Activated B cell treated with CpG ODN at 0.5 μM for 24 hours (primary cell): ENCODE data around the gene BUD13. TPM values are rescaled to one million over a fixed set of nuclear protein-coding genes. Genes with fewer than 3 reads are reported as not detected.

Experiments used
- ATAC-seq: fragments of 200-7000 bp; cut with Tn5 transposase; one replicate; pipeline ENCODE4 v1.10.0; 2021; ENCODE audit warnings: low read depth, mild to moderate bottlenecking, moderate library complexity
- CTCF ChIA-PET: fragments of 350-600 bp; sonication (Branson Sonifier 250); formaldehyde crosslinking; loops from one replicate; lab custom pipeline; 2021; ENCODE audit warnings: antibody characterized with exemption; lab: Charles Lee
- POLR2A ChIA-PET: fragments of 350-600 bp; sonication (Branson Sonifier 250); formaldehyde crosslinking; loops from one replicate; lab custom pipeline; 2021; ENCODE audit warnings: antibody characterized with exemption; lab: Charles Lee
- DNase-seq: peaks from one replicate; pipeline ENCODE4 v3.0.0; 2022
- H3K27ac Mint-ChIP-seq: one replicate; pipeline ENCODE4 v1.8.0; 2020; ENCODE audit warnings: mixed read lengths
- H3K27me3 Mint-ChIP-seq: one replicate; pipeline ENCODE4 v1.8.0; 2021; ENCODE audit warnings: mixed read lengths
- H3K36me3 Mint-ChIP-seq: one replicate; pipeline ENCODE4 v1.8.0; 2021; ENCODE audit warnings: low read depth, mixed read lengths
- H3K4me1 Mint-ChIP-seq: one replicate; pipeline ENCODE4 v1.8.0; 2021; ENCODE audit warnings: mixed read lengths
- H3K4me3 Mint-ChIP-seq: one replicate; pipeline ENCODE4 v1.8.0; 2020; ENCODE audit warnings: mild to moderate bottlenecking, mixed read lengths
- H3K9me3 Mint-ChIP-seq: one replicate; pipeline ENCODE4 v1.8.0; 2020; ENCODE audit warnings: mixed read lengths
- intact Hi-C: fragments of 100-400 bp; cut with micrococcal nuclease; formaldehyde crosslinking; loops from one replicate; pipeline ENCODE4 v1.15.1; 2024
- total RNA-seq: library from RNA; stranded (reverse); gene quantifications from 2 replicates; pipeline ENCODE4 v1.2.3, GENCODE V29; 2022
- TF ChIP-seq, protein P1 (sequence below): fragments of 200-600 bp; IDR thresholded peaks from one replicate; pipeline ENCODE4 v1.8.0; 2022; ENCODE audit warnings: antibody characterized with exemption, mild to moderate bottlenecking

Gene BUD13
- total RNA-seq, 1 donor from 2014 or later = 18.8 TPM

DNA sequence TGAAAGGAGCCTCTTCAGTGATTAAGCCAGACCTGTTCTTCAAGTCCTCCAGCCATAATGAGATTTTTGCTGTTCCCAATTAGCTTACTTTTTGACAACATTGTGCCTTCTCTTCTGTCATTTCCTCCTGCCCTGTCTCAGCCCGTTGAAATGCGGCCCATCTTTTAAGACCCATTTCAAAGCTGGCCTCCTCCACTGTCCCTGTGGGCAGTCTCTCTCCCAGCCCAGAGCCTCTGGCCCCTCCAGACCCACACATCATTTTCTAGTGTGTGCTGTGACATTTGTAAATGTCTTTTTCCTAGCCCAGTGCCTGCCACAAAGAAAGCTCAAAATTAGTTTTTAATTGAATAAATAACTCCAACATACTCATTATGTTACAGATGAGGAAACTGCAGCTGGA is 70.9 kb downstream of the BUD13 start:
- H3K27me3 Mint-ChIP-seq = peaks cover 21% of the 10 kb centered on the region
- H3K36me3 Mint-ChIP-seq = no peaks in the 10 kb centered on the region
- H3K4me3 Mint-ChIP-seq = no peak overlapping the region
- intact Hi-C loops = no loop called here
- POLR2A ChIA-PET = no interaction called here
- TF ChIP-seq, protein P1, sequence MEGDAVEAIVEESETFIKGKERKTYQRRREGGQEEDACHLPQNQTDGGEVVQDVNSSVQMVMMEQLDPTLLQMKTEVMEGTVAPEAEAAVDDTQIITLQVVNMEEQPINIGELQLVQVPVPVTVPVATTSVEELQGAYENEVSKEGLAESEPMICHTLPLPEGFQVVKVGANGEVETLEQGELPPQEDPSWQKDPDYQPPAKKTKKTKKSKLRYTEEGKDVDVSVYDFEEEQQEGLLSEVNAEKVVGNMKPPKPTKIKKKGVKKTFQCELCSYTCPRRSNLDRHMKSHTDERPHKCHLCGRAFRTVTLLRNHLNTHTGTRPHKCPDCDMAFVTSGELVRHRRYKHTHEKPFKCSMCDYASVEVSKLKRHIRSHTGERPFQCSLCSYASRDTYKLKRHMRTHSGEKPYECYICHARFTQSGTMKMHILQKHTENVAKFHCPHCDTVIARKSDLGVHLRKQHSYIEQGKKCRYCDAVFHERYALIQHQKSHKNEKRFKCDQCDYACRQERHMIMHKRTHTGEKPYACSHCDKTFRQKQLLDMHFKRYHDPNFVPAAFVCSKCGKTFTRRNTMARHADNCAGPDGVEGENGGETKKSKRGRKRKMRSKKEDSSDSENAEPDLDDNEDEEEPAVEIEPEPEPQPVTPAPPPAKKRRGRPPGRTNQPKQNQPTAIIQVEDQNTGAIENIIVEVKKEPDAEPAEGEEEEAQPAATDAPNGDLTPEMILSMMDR = no peak
- CTCF ChIA-PET = no interaction called here
- H3K4me1 Mint-ChIP-seq = no peaks in the 10 kb centered on the region
- no peak for ATAC-seq
- DNase-seq = no peak
- H3K27ac Mint-ChIP-seq = no peak overlapping the region
- H3K9me3 Mint-ChIP-seq = no peaks in the 10 kb centered on the region

DNA sequence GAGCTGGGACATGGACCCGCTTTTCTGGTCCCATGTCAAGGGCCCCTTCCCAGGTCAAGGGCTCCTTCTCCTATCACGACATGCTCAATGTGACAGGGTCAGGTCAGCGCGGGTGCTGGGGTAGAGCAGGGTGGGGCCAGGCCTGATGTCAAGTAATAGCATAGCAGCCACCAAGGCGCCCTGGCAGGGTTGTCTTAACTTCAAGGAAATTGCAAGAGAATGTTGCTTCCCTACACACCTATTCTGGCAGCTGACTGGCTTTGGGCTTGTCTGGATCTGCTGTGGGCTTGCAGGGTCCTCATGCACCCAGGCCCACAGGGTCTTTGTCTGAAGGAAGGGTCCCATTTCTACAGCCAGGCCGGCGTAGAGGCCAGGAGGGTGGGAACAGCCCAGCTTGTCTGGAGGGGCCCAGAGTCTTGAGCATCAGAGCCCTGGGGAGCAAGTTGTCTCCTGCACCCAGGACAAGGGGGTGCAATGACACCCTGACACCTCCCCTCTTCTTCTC is 71.4 kb downstream of the BUD13 start:
- H3K27ac Mint-ChIP-seq = no peak overlapping the region
- no peaks in the 10 kb centered on the region for H3K4me1 Mint-ChIP-seq
- ChIA-PET CTCF (no interaction called here), POLR2A (no interaction called here)
- no peaks in the 10 kb centered on the region for H3K9me3 Mint-ChIP-seq
- H3K36me3 Mint-ChIP-seq = no peaks in the 10 kb centered on the region
- TF ChIP-seq, protein P1 = no peak
- no peak overlapping the region for H3K4me3 Mint-ChIP-seq
- DNase-seq (no peak), ATAC-seq (no peak)
- intact Hi-C loops = no loop called here
- H3K27me3 Mint-ChIP-seq = peaks cover 19% of the 10 kb centered on the region

DNA sequence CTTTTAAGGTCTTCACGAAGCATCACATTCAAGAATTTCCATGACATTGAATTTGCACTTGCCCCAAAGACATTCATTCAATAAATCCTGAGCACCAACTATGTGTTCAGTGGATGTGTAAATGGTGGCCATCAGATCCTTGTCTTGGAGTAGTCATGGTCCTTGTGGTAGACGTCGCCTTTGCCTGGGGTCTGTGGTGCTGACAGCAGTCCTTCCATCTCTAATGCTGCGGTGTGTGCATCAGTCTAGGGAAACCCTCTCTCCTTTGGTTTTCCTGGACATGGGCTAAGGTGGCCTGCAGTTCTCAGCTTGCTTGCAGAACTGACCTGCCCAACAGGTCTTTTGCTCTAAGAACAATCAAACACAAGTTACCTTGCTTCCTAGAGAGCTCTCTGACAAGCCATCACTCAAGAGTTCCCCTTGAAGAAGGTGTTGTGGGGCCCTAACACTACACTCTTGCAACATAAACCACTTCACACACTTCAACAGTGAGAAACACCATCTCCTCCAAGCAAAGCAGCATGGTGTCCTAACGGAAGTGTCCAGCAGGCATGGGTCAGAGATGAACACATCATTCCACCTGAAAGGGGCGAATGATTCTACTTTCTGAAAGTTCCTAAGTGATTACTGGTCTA is 72.1 kb downstream of the BUD13 start:
- intact Hi-C loops = no loop called here
- Mint-ChIP-seq H3K36me3 (no peaks in the 10 kb centered on the region), H3K27ac (no peak overlapping the region), H3K4me1 (no peaks in the 10 kb centered on the region), H3K4me3 (no peak overlapping the region), H3K9me3 (no peaks in the 10 kb centered on the region), H3K27me3 (peaks cover 14% of the 10 kb centered on the region)
- ATAC-seq (no peak), DNase-seq (no peak)
- ChIA-PET POLR2A (no interaction called here), CTCF (no interaction called here)
- TF ChIP-seq, protein P1 = no peak

Other genes starting within 250 kb of the BUD13 start
- gene ZPR1, start 15.0 kb upstream of the BUD13 start, total RNA-seq = 69.0 and 78.7 TPM in 2 replicates
- not detected in 2 replicates for gene APOA5, start 18.9 kb upstream of the BUD13 start, total RNA-seq
- not detected in 2 replicates for gene APOA4, start 50.3 kb upstream of the BUD13 start, total RNA-seq
- gene APOC3, start 56.9 kb upstream of the BUD13 start, total RNA-seq = not detected in 2 replicates
- gene APOA1, start 64.6 kb upstream of the BUD13 start, total RNA-seq = 0.31 TPM in 1 of 2 replicates, not detected in the other